HEK293 (cell line): ENCODE data around the gene CCDC127.

Experiments
- KLF8 ChIP-seq: fragments of 450-650 bp; formaldehyde crosslinking; IDR thresholded peaks from 2 replicates; pipeline ENCODE4 v1.5.1; 2016; ENCODE audit warnings: missing biosample characterization, missing genetic modification characterization
- PRDM10 ChIP-seq: fragments of 450-650 bp; formaldehyde crosslinking; IDR thresholded peaks from 2 replicates; pipeline ENCODE4 v1.5.1; 2016; ENCODE audit warnings: missing biosample characterization, missing genetic modification characterization
- REST ChIP-seq: fragments of 450-650 bp; formaldehyde crosslinking; IDR thresholded peaks from 2 replicates; pipeline ENCODE4 v1.5.1; 2016; ENCODE audit warnings: missing biosample characterization, missing genetic modification characterization
- SP2 ChIP-seq: fragments of 450-650 bp; formaldehyde crosslinking; IDR thresholded peaks from 2 replicates; pipeline ENCODE4 v1.5.1; 2016; ENCODE audit warnings: missing biosample characterization, missing genetic modification characterization
- SP3 ChIP-seq: fragments of 450-650 bp; formaldehyde crosslinking; IDR thresholded peaks from 2 replicates; pipeline ENCODE4 v1.5.1; 2016; ENCODE audit warnings: missing biosample characterization, missing genetic modification characterization
- WT1 ChIP-seq: fragments of 450-650 bp; formaldehyde crosslinking; IDR thresholded peaks from 2 replicates; pipeline ENCODE4 v1.5.1; 2016; ENCODE audit warnings: missing biosample characterization, missing genetic modification characterization
- YY2 ChIP-seq: fragments of 450-650 bp; formaldehyde crosslinking; IDR thresholded peaks from 2 replicates; pipeline ENCODE4 v1.5.1; 2016; ENCODE audit warnings: missing biosample characterization, missing genetic modification characterization
- ZFP3 ChIP-seq: fragments of 450-650 bp; formaldehyde crosslinking; IDR thresholded peaks from 2 replicates; pipeline ENCODE4 v1.5.1; 2016; ENCODE audit warnings: low read depth, missing biosample characterization, missing genetic modification characterization
- ZFP37 ChIP-seq: fragments of 450-650 bp; formaldehyde crosslinking; IDR thresholded peaks from 2 replicates; pipeline ENCODE4 v1.5.1; 2016; ENCODE audit warnings: missing biosample characterization, missing genetic modification characterization
- ZNF10 ChIP-seq: fragments of 450-650 bp; formaldehyde crosslinking; IDR thresholded peaks from 2 replicates; pipeline ENCODE4 v1.5.1; 2017; ENCODE audit warnings: missing biosample characterization, missing genetic modification characterization
- ZNF175 ChIP-seq: fragments of 450-650 bp; formaldehyde crosslinking; IDR thresholded peaks from 2 replicates; pipeline ENCODE4 v1.5.1; 2016; ENCODE audit warnings: missing biosample characterization, missing genetic modification characterization
- ZNF19 ChIP-seq: fragments of 450-650 bp; formaldehyde crosslinking; IDR thresholded peaks from 2 replicates; pipeline ENCODE4; 2016; ENCODE audit warnings: missing biosample characterization, missing genetic modification characterization, low read depth
- ZNF214 ChIP-seq: fragments of 450-650 bp; formaldehyde crosslinking; IDR thresholded peaks from 2 replicates; pipeline ENCODE4 v1.5.1; 2017; ENCODE audit warnings: missing biosample characterization, mild to moderate bottlenecking, missing genetic modification characterization, borderline replicate concordance
- ZNF24 ChIP-seq: fragments of 450-650 bp; formaldehyde crosslinking; IDR thresholded peaks from 2 replicates; pipeline ENCODE4 v1.5.1; 2016; ENCODE audit warnings: missing biosample characterization, missing genetic modification characterization
- ZNF571 ChIP-seq: fragments of 450-650 bp; formaldehyde crosslinking; IDR thresholded peaks from 2 replicates; pipeline ENCODE4 v1.5.0; 2017; ENCODE audit warnings: missing biosample characterization, missing genetic modification characterization
- ZNF610 ChIP-seq: fragments of 450-650 bp; formaldehyde crosslinking; IDR thresholded peaks from 2 replicates; pipeline ENCODE4 v1.5.1; 2016; ENCODE audit warnings: missing biosample characterization, missing genetic modification characterization, borderline replicate concordance
- TF ChIP-seq, protein P1 (sequence below): fragments of 450-650 bp; formaldehyde crosslinking; conservative IDR thresholded peaks from 2 replicates; pipeline ENCODE4 v1.5.1; 2016; ENCODE audit warnings: low read depth, missing biosample characterization, missing genetic modification characterization
- TF ChIP-seq, protein P2 (sequence below): fragments of 450-650 bp; formaldehyde crosslinking; IDR thresholded peaks from 2 replicates; pipeline ENCODE4 v1.5.1; 2017; ENCODE audit warnings: missing biosample characterization, mild to moderate bottlenecking, missing genetic modification characterization, moderate library complexity
- TF ChIP-seq, protein P3 (sequence below): fragments of 450-650 bp; formaldehyde crosslinking; IDR thresholded peaks from 2 replicates; pipeline ENCODE4 v1.5.1; 2016; ENCODE audit warnings: missing biosample characterization, missing genetic modification characterization
- TF ChIP-seq, protein P4 (sequence below): fragments of 450-650 bp; formaldehyde crosslinking; IDR thresholded peaks from 2 replicates; pipeline ENCODE4 v1.5.1; 2016; ENCODE audit warnings: missing biosample characterization, missing genetic modification characterization, borderline replicate concordance

CCDC127 gene

DNA sequence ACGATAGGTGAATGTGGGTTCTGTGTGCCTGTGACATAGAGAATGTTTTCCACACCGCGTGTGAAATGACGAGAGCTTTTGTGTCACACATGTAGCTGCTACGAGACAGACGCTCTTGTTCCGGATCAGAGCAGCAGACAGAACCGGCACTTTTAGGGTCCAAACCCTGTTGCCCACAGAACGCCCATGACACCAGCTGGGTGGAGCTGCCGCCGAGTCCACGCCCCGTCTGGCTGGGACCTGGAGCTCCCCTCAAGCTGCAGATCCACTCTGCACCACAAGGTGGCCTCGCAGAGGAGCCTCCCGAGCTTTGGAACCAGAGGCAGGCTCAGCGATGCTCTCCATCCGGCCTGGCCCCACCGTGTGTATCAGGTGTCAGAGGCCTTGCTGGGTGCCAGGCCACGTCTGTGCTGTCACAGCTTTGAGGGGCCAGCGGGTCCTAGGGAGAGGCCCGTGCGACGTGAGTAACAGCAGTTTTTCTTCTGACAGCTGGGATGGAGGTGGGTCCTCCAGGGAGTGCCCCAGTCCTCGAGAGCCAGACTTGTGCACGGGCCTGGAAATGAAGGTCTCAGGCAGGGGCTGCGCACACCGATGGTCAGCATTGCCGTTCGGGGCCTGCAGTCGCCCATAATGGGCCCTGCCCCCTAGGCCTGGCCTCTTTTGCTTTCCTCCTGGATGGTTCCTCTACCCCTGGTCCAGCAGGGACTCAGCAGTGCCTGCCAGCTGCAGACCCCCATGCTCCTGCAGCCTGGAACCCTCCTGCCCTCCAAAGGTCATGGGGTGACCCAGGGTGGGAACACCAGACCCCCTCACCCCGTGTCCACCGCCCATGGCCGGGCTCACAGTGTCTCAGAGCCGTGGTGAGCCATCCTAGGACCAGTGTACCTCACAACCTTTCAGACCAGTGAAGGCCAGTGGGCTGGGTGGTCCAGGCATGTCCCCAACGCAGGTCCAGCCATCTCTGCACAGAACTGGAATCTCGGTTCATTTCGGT is 29.2 kb downstream of the CCDC127 start (continued):
- TF ChIP-seq, protein P1, sequence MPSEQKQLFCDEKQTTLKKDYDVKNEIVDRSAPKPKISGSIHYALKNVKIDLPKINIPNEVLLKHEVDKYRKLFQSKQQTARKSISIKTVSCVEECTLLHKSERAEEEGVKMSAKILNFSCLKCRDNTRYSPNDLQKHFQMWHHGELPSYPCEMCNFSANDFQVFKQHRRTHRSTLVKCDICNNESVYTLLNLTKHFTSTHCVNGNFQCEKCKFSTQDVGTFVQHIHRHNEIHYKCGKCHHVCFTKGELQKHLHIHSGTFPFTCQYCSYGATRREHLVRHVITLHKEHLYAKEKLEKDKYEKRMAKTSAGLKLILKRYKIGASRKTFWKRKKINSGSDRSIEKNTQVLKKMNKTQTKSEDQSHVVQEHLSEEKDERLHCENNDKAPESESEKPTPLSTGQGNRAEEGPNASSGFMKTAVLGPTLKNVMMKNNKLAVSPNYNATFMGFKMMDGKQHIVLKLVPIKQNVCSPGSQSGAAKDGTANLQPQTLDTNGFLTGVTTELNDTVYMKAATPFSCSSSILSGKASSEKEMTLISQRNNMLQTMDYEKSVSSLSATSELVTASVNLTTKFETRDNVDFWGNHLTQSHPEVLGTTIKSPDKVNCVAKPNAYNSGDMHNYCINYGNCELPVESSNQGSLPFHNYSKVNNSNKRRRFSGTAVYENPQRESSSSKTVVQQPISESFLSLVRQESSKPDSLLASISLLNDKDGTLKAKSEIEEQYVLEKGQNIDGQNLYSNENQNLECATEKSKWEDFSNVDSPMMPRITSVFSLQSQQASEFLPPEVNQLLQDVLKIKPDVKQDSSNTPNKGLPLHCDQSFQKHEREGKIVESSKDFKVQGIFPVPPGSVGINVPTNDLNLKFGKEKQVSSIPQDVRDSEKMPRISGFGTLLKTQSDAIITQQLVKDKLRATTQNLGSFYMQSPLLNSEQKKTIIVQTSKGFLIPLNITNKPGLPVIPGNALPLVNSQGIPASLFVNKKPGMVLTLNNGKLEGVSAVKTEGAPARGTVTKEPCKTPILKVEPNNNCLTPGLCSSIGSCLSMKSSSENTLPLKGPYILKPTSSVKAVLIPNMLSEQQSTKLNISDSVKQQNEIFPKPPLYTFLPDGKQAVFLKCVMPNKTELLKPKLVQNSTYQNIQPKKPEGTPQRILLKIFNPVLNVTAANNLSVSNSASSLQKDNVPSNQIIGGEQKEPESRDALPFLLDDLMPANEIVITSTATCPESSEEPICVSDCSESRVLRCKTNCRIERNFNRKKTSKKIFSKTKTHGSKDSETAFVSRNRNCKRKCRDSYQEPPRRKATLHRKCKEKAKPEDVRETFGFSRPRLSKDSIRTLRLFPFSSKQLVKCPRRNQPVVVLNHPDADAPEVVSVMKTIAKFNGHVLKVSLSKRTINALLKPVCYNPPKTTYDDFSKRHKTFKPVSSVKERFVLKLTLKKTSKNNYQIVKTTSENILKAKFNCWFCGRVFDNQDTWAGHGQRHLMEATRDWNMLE (tag by site-specific recombination), result no peak
- TF ChIP-seq ZNF175 (tag by site-specific recombination) (no peak), ZFP3 (tag by site-specific recombination) (no peak), ZNF610 (no peak), ZNF214 (no peak), PRDM10 (tag by site-specific recombination) (0 out of 2 replicates have a peak, but pooled peaks have one; percentile 27), ZFP37 (tag by site-specific recombination) (0 out of 2 replicates have a peak, but pooled peaks have one; percentile 51), ZNF24 (tag by site-specific recombination) (0 out of 2 replicates have a peak, but pooled peaks have one; percentile 45), ZNF19 (tag by site-specific recombination) (no peak), ZNF10 (tag by site-specific recombination) (no peak), WT1 (tag by site-specific recombination) (0 out of 2 replicates have a peak, but pooled peaks have one; percentile 18), ZNF571 (tag by site-specific recombination) (no peak), SP2 (no peak), KLF8 (peak; percentile 68), SP3 (tag by site-specific recombination) (peak; percentile 63), REST (tag by site-specific recombination) (0 out of 2 replicates have a peak, but pooled peaks have one; percentile 30), YY2 (tag by site-specific recombination) (no peak)
- TF ChIP-seq, protein P2, sequence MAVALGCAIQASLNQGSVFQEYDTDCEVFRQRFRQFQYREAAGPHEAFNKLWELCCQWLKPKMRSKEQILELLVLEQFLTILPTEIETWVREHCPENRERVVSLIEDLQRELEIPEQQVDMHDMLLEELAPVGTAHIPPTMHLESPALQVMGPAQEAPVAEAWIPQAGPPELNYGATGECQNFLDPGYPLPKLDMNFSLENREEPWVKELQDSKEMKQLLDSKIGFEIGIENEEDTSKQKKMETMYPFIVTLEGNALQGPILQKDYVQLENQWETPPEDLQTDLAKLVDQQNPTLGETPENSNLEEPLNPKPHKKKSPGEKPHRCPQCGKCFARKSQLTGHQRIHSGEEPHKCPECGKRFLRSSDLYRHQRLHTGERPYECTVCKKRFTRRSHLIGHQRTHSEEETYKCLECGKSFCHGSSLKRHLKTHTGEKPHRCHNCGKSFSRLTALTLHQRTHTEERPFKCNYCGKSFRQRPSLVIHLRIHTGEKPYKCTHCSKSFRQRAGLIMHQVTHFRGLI (tag by site-specific recombination), result no peak
- TF ChIP-seq, protein P3, sequence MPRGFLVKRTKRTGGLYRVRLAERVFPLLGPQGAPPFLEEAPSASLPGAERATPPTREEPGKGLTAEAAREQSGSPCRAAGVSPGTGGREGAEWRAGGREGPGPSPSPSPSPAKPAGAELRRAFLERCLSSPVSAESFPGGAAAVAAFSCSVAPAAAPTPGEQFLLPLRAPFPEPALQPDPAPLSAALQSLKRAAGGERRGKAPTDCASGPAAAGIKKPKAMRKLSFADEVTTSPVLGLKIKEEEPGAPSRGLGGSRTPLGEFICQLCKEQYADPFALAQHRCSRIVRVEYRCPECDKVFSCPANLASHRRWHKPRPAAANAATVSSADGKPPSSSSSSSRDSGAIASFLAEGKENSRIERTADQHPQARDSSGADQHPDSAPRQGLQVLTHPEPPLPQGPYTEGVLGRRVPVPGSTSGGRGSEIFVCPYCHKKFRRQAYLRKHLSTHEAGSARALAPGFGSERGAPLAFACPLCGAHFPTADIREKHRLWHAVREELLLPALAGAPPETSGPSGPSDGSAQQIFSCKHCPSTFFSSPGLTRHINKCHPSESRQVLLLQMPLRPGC (tag by site-specific recombination), result no peak
- TF ChIP-seq, protein P4, sequence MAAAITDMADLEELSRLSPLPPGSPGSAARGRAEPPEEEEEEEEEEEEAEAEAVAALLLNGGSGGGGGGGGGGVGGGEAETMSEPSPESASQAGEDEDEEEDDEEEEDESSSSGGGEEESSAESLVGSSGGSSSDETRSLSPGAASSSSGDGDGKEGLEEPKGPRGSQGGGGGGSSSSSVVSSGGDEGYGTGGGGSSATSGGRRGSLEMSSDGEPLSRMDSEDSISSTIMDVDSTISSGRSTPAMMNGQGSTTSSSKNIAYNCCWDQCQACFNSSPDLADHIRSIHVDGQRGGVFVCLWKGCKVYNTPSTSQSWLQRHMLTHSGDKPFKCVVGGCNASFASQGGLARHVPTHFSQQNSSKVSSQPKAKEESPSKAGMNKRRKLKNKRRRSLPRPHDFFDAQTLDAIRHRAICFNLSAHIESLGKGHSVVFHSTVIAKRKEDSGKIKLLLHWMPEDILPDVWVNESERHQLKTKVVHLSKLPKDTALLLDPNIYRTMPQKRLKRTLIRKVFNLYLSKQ, result no peak
